Astrocyte (in vitro differentiated cells and primary cell): ENCODE measurements around the gene NFATC4. TPM values are rescaled to one million over a fixed set of nuclear protein-coding genes. Genes with fewer than 3 reads are reported as not detected.

ENCODE experiments used
- DNase-seq: peaks from one replicate; pipeline ENCODE4 v3.0.0-alpha.2; 2010; ENCODE audit warnings: low read depth
- FAIRE-seq: peaks from 2 replicates; lab custom pipeline; 2011; peaks lifted over from hg19 to GRCh38; lab: Jason Lieb, UNC
- H2AFZ ChIP-seq: 2 replicates; pipeline ENCODE4 v1.6.0; 2012; ENCODE audit warnings: low read depth, low read length, inconsistent platforms
- H3K27ac ChIP-seq: 2 replicates; pipeline ENCODE4 v1.5.1; 2011; ENCODE audit warnings: low read depth, low read length, inconsistent platforms
- H3K27me3 ChIP-seq: 2 replicates; pipeline ENCODE4 v1.6.0; 2011; ENCODE audit warnings: low read length, inconsistent platforms; ENCODE audit not compliant: insufficient read depth
- H3K36me3 ChIP-seq: 2 replicates; pipeline ENCODE4 v1.5.1; 2011; ENCODE audit warnings: low read length, inconsistent platforms; ENCODE audit not compliant: insufficient read depth
- H3K4me1 ChIP-seq: 2 replicates; pipeline ENCODE4 v1.5.1; 2011; ENCODE audit warnings: low read length, inconsistent platforms; ENCODE audit not compliant: insufficient read depth
- H3K4me2 ChIP-seq: 2 replicates; pipeline ENCODE4 v1.6.0; 2012; ENCODE audit warnings: low read length, inconsistent platforms
- H3K4me3 ChIP-seq: 2 replicates; pipeline ENCODE4 v1.5.1; 2011; ENCODE audit warnings: low read depth, mild to moderate bottlenecking, low read length, inconsistent platforms; ENCODE audit not compliant: insufficient read depth
- H3K79me2 ChIP-seq: 2 replicates; pipeline ENCODE4 v1.6.0; 2012; ENCODE audit warnings: mild to moderate bottlenecking, low read length, inconsistent platforms; ENCODE audit not compliant: insufficient read depth
- H3K9ac ChIP-seq: 2 replicates; pipeline ENCODE4 v1.6.0; 2012; ENCODE audit warnings: mild to moderate bottlenecking, low read length, inconsistent platforms
- H3K9me3 ChIP-seq: 2 replicates; pipeline ENCODE4 v1.5.1; 2012; ENCODE audit warnings: low read depth, mild to moderate bottlenecking, low read length, inconsistent platforms; ENCODE audit not compliant: insufficient read depth
- H4K20me1 ChIP-seq: 2 replicates; pipeline ENCODE4 v1.6.0; 2012; ENCODE audit warnings: low read length, inconsistent platforms; ENCODE audit not compliant: insufficient read depth
- H3K27ac Mint-ChIP-seq: one replicate; pipeline ENCODE4 v1.8.0; 2021; ENCODE audit warnings: mild to moderate bottlenecking, mixed read lengths; ENCODE audit not compliant: unreplicated experiment
- H3K27me3 Mint-ChIP-seq: one replicate; pipeline ENCODE4 v1.8.0; 2021; ENCODE audit warnings: low read depth, mixed read lengths; ENCODE audit not compliant: unreplicated experiment
- H3K36me3 Mint-ChIP-seq: one replicate; pipeline ENCODE4 v1.8.0; 2021; ENCODE audit warnings: low read depth, mixed read lengths; ENCODE audit not compliant: unreplicated experiment
- H3K4me1 Mint-ChIP-seq: one replicate; pipeline ENCODE4 v1.8.0; 2021; ENCODE audit warnings: low read depth, mixed read lengths; ENCODE audit not compliant: unreplicated experiment
- H3K4me3 Mint-ChIP-seq: one replicate; pipeline ENCODE4 v1.8.0; 2021; ENCODE audit warnings: mild to moderate bottlenecking, moderate library complexity, mixed read lengths; ENCODE audit not compliant: unreplicated experiment
- H3K9me3 Mint-ChIP-seq: one replicate; pipeline ENCODE4 v1.8.0; 2021; ENCODE audit warnings: mild to moderate bottlenecking, mixed read lengths; ENCODE audit not compliant: unreplicated experiment
- EZH2 ChIP-seq: IDR thresholded peaks from 2 replicates; pipeline ENCODE4 v1.6.1; 2012; ENCODE audit warnings: mild to moderate bottlenecking, low read length, inconsistent platforms; ENCODE audit not compliant: insufficient read depth
- total RNA-seq: library from RNA; stranded (reverse); gene quantifications from 2 replicates; pipeline ENCODE4 v1.2.1, GENCODE V29; 2021
- TF ChIP-seq, protein P1 (sequence below): IDR thresholded peaks from 2 replicates; pipeline ENCODE4 v1.5.1; 2011; ENCODE audit warnings: low read depth, mild to moderate bottlenecking, inconsistent platforms, low read length, moderate library complexity; ENCODE audit not compliant: insufficient read depth

NFATC4 gene
- total RNA-seq, 1 donor from 2014 or later, result 61.9 TPM

DNA sequence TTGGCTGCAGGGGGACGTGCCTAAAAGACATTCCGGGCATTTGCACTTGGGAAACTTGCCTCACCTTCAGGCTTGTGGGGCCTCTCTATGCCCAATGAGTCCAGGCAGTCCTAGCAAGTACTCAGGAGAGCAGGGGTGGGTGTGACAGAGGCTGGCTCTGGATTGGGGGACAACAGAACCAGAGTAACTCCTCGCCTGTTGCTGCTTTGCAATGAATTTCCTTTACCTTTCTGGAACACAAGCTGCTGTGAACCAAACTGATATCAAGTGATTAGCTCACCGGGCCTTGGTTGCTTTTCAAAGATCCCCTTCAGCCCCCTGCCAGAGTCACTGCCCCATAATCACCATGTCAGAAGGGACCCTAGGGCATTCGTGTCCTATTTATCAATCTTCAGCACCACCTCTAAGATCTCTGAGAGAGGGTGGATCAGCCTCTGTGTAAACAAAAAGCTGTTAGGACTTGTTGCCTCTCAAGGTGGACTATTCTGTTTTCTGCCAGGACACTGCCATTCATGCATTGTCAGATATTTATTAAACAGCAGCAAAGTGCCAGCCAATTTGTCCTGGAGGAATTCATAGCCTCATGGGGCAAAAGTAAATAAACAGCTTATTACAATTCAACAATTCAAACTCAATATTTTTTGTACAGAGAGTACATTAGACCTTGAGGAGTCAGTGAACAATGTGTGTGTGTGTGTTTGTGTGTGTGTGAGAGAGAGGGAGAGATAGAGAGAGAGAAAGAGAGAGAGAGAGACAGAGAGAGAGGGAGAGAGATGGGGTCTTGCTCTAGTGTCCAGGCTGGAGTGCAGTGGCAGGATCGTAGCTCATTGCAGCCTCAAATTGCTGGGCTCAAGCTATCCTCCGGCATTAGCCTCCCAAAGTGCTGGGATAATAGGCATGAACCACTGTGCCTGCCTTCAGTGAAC, 11.3 kb downstream of the NFATC4 start:
- H3K27ac Mint-ChIP-seq, result no peak overlapping the region

GRCh38 chr14:24379907-24380730, 12.1 kb downstream of the NFATC4 start:
- Histone ChIP-seq H3K27me3 (peaks cover 5% of the 10 kb centered on the region), H3K36me3 (peaks cover 3% of the 10 kb centered on the region), H3K9me3 (no peaks in the 10 kb centered on the region), H3K4me3 (no peak overlapping the region), H3K4me2 (no peak overlapping the region), H2AFZ (no peak overlapping the region), H3K79me2 (no peaks in the 10 kb centered on the region), H3K27ac (no peak overlapping the region), H3K9ac (no peak overlapping the region), H4K20me1 (peaks cover 6% of the 10 kb centered on the region), H3K4me1 (no peaks in the 10 kb centered on the region)
- Mint-ChIP-seq H3K27me3 (no peaks in the 10 kb centered on the region), H3K36me3 (peaks cover 13% of the 10 kb centered on the region), H3K4me3 (no peak overlapping the region), H3K27ac (peak overlapping the region; percentile 1), H3K9me3 (peaks cover 2% of the 10 kb centered on the region), H3K4me1 (peaks cover 5% of the 10 kb centered on the region)
- DNase-seq (no peak), FAIRE-seq (no peak)
- TF ChIP-seq EZH2, result no peak
- TF ChIP-seq, protein P1, sequence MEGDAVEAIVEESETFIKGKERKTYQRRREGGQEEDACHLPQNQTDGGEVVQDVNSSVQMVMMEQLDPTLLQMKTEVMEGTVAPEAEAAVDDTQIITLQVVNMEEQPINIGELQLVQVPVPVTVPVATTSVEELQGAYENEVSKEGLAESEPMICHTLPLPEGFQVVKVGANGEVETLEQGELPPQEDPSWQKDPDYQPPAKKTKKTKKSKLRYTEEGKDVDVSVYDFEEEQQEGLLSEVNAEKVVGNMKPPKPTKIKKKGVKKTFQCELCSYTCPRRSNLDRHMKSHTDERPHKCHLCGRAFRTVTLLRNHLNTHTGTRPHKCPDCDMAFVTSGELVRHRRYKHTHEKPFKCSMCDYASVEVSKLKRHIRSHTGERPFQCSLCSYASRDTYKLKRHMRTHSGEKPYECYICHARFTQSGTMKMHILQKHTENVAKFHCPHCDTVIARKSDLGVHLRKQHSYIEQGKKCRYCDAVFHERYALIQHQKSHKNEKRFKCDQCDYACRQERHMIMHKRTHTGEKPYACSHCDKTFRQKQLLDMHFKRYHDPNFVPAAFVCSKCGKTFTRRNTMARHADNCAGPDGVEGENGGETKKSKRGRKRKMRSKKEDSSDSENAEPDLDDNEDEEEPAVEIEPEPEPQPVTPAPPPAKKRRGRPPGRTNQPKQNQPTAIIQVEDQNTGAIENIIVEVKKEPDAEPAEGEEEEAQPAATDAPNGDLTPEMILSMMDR, result no peak

More for the DNA sequence above, 11.3 kb downstream of the NFATC4 start:
- DNase-seq (no peak), FAIRE-seq (no peak)
- Histone ChIP-seq H3K36me3 (peaks cover 5% of the 10 kb centered on the region), H3K4me1 (no peaks in the 10 kb centered on the region), H3K79me2 (no peaks in the 10 kb centered on the region), H3K27me3 (peaks cover 3% of the 10 kb centered on the region), H3K27ac (no peak overlapping the region), H3K4me3 (no peak overlapping the region), H3K9me3 (no peaks in the 10 kb centered on the region), H3K4me2 (no peak overlapping the region), H3K9ac (no peak overlapping the region), H2AFZ (no peak overlapping the region), H4K20me1 (peaks cover 13% of the 10 kb centered on the region)
- Mint-ChIP-seq H3K4me1 (peaks cover 5% of the 10 kb centered on the region), H3K9me3 (peaks cover 2% of the 10 kb centered on the region), H3K27me3 (no peaks in the 10 kb centered on the region), H3K36me3 (peaks cover 17% of the 10 kb centered on the region), H3K4me3 (no peak overlapping the region)
- TF ChIP-seq, protein P1, result no peak
- no peak for TF ChIP-seq EZH2
